ENCODE results near the gene BMPER. TPM values are rescaled to one million over a fixed set of nuclear protein-coding genes. Genes with fewer than 3 reads are reported as not detected.
A peak's percentile ranks its signal among the peaks of the same experiment; 100 is the strongest.

The BMPER gene
- total RNA-seq, 4 donors from 2014 or later = 1.0 to 22.5 (median 12.0) TPM

DNA sequence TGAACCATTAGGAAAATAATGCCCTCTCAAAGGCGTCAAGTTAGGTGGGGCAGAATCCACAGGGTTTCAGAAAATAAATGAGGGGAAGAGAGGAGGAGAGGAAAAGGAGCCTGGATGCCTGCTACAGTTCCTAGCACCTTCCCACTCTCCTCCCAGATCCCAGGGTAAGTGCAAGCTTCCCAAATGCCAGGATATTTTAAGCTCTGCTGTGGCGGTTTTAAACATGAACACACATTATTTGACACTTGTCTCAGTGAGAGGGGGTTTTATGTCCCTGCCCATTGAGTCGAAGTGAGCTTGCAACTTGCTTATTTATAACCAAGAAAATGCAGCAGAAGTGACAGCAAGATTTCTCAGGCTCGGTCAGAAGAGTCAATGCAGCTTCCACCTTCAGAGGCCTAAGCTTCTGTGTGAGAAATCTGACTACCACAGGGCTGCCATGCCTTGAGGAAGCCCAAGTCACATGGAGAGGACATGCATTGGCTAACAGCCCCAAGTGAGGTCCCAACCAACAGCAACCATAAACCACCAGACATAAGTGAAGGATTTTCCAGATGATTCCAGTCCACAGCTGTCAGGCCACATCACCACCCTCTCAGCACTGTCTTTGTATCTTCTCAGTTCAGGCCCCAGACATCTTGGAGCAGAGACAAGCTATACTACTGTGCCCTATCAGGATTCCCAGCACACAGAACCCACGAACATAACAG is 17.9 kb upstream of the BMPER start:
- Histone ChIP-seq H3K27ac (no peak overlapping the region), H3K4me3 (no peak overlapping the region), H3K4me1 (no peaks in the 10 kb centered on the region), H3K9me3 (no peaks in the 10 kb centered on the region), H3K36me3 (no peaks in the 10 kb centered on the region), H3K27me3 (no peaks in the 10 kb centered on the region)
- no peak for TF ChIP-seq EP300 (IDR thresholded peaks at IDR 0.05)
- ATAC-seq = no peak
- WGBS, 2 donors (ENCODE audit: low coverage in 1 of 2) = 74 to 86% methylated on average over 4 to 5 of the region's 5 CpGs

DNA sequence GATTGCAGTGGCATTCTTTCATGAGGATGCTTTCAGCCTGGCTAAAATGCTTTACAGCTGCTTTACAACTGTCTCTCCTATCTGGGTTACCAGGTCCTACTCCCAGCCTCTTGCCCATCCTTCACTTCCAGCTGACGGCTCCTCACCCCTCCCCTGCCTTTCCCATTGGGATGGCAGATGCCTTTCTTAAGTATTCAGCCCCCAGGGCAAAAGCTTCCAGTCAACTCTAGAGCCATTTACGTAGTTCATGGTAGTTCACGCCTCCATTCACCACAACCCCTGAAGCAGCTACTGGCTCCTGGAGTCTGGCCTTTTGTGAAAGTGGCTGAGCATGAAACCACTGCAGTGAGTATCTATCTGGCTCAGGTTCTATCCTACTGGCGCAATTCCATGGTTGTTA is 17.2 kb upstream of the BMPER start:
- WGBS, 2 donors (ENCODE audit: low coverage in 1 of 2) = 88% methylated on average over 3 of the region's 4 CpGs; no CpG with 5 or more reads in 1 of the 2 donors
- H3K4me3 ChIP-seq = no peak overlapping the region
- H3K9me3 ChIP-seq = no peaks in the 10 kb centered on the region
- H3K4me1 ChIP-seq = no peaks in the 10 kb centered on the region
- H3K27me3 ChIP-seq = no peaks in the 10 kb centered on the region
- TF ChIP-seq EP300 (IDR thresholded peaks at IDR 0.05) = no peak
- no peak for TF ChIP-seq POLR2A (IDR thresholded peaks at IDR 0.05)
- TF ChIP-seq, protein P1, sequence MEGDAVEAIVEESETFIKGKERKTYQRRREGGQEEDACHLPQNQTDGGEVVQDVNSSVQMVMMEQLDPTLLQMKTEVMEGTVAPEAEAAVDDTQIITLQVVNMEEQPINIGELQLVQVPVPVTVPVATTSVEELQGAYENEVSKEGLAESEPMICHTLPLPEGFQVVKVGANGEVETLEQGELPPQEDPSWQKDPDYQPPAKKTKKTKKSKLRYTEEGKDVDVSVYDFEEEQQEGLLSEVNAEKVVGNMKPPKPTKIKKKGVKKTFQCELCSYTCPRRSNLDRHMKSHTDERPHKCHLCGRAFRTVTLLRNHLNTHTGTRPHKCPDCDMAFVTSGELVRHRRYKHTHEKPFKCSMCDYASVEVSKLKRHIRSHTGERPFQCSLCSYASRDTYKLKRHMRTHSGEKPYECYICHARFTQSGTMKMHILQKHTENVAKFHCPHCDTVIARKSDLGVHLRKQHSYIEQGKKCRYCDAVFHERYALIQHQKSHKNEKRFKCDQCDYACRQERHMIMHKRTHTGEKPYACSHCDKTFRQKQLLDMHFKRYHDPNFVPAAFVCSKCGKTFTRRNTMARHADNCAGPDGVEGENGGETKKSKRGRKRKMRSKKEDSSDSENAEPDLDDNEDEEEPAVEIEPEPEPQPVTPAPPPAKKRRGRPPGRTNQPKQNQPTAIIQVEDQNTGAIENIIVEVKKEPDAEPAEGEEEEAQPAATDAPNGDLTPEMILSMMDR (IDR thresholded peaks at IDR 0.05) = no peak
- TF ChIP-seq POLR2AphosphoS5 (IDR thresholded peaks at IDR 0.05) = no peak
- H3K27ac ChIP-seq = no peak overlapping the region
- H3K36me3 ChIP-seq = no peaks in the 10 kb centered on the region
- ATAC-seq = no peak

DNA sequence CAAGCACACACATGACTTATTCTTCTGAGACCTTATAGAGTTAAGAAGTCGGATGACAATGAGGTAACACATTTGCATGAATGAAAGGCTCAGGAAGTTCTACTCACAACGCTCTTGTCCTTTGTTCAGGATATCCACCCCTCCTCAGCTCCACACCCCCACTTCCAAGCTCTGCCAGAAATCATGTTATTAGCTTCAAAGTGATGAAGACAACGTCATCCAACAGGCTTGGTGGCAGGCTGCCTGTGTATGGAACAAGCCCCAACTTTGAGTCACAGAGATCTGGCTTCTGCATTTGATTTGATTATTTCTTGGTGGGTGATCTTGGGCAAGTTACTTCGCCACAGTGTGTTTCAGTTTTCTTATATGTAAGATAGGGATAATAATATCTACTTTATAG is 12.4 kb upstream of the BMPER start:
- no peak for TF ChIP-seq EP300 (IDR thresholded peaks at IDR 0.05)
- TF ChIP-seq POLR2AphosphoS5 (IDR thresholded peaks at IDR 0.05) = no peak
- TF ChIP-seq POLR2A (IDR thresholded peaks at IDR 0.05) = no peak
- TF ChIP-seq, protein P1 (IDR thresholded peaks at IDR 0.05) = no peak
- Histone ChIP-seq H3K36me3 (no peaks in the 10 kb centered on the region), H3K4me3 (no peak overlapping the region), H3K4me1 (peaks cover 0 to 10% (median 0%) of the 10 kb centered on the region in 3 donors), H3K27ac (no peak overlapping the region), H3K9me3 (no peaks in the 10 kb centered on the region), H3K27me3 (no peaks in the 10 kb centered on the region)
- no peak for ATAC-seq
- 51 to 74% methylated on average over 4 of the region's 4 CpGs for WGBS, 2 donors (ENCODE audit: low coverage in 1 of 2)

DNA sequence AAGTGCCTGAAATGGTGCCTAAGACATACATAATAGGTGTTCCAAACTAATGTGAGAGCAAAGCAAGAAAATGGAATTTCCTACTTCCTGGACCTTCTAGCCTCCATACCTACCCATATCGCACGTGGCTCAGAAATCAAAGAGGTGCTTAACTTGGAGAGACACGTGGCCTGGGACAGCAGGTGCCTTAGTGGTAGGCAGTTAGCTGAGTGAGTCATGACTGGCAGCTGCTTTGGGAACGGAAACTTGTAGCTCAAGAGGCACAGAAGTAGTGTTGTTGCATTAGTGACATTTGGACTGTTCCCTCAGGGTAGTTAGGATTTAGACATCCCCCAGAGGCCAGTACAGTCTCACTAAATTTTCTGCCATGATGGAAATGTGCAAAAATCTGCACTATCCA is 12.0 kb upstream of the BMPER start:
- Histone ChIP-seq H3K27ac (no peak overlapping the region), H3K4me3 (no peak overlapping the region), H3K27me3 (no peaks in the 10 kb centered on the region), H3K36me3 (no peaks in the 10 kb centered on the region), H3K9me3 (no peaks in the 10 kb centered on the region), H3K4me1 (peaks cover 0 to 10% (median 0%) of the 10 kb centered on the region in 3 donors)
- no peak for ATAC-seq
- no peak for TF ChIP-seq EP300 (IDR thresholded peaks at IDR 0.05)
- 79 to 87% methylated on average over 3 to 4 of the region's 4 CpGs for WGBS, 2 donors (ENCODE audit: low coverage in 1 of 2)

DNA sequence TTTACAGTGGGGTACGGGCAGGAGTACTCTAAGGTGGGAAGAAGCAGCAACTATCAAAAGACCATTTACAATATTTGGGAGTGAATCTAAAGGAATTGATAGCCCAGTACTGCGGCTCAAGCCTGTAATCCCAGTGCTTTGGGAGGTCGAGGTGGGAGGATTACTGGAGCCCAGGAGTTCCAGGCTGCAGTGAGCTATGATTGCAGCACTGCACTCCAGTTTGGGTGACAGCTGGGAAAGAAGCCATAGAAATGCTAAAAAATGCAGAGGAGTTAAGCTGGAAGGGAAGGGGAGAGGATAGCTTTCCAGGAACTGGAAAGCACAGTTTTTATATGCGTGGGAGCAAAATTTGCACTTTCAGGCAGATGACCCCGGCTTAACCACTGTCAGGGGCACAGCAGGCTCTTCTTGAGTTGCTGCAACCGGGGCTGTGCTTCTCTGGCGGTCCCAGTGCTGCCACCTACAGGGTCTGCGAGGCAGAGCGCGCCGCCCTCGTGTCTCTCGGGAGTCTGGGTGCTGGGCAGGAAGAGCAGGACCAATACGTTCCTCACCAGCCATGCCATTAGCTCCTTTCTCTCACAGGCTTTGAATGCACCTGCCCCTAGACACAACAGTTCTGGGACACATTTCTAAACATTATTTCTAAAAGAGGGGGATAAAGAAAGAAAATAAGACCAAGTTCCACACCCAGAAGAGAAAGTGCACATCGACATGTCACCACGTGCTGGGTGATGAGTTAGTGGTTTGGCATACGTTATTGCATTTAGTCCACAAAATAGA is 10.1 kb upstream of the BMPER start:
- WGBS, 2 donors (ENCODE audit: low coverage in 1 of 2) = 15 to 53% methylated on average over 7 to 13 of the region's 17 CpGs
- H3K9me3 ChIP-seq = no peaks in the 10 kb centered on the region
- H3K27ac ChIP-seq = no peak overlapping the region
- H3K27me3 ChIP-seq = no peaks in the 10 kb centered on the region
- no peaks in the 10 kb centered on the region for H3K36me3 ChIP-seq
- ATAC-seq = peak; percentile 90
- TF ChIP-seq, protein P1 (IDR thresholded peaks at IDR 0.05) = peak; percentile 61 to 95 (median 79)
- no peak for TF ChIP-seq POLR2AphosphoS5 (IDR thresholded peaks at IDR 0.05)
- H3K4me3 ChIP-seq = no peak overlapping the region
- peaks cover 0 to 10% (median 0%) of the 10 kb centered on the region in 3 donors for H3K4me1 ChIP-seq

DNA sequence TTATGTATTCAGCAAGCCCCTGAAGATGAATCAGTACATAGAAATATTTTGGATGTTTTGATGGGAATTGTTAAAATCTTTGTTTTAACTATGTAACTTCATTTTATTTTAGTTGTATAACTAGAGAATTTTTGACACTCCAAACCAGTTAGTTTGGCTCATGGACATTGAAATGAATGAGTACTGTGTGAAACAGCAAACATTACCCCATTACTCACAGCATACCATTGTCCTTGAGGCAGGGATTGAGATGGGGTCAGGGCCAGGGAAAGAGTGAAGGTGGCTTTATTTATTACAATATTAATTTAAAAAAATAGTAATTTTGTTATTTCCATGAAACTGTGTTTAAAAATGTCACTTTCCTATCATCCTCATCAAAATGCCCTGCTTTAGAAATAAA is 4.8 kb upstream of the BMPER start:
- Histone ChIP-seq H3K4me3 (no peak overlapping the region), H3K27ac (no peak overlapping the region), H3K4me1 (peaks cover 0 to 21% (median 1%) of the 10 kb centered on the region in 3 donors), H3K36me3 (no peaks in the 10 kb centered on the region), H3K9me3 (no peaks in the 10 kb centered on the region), H3K27me3 (peaks cover 2% of the 10 kb centered on the region)
- no peak for TF ChIP-seq EP300 (IDR thresholded peaks at IDR 0.05)
- no peak for TF ChIP-seq POLR2AphosphoS5 (IDR thresholded peaks at IDR 0.05)
- no peak for TF ChIP-seq POLR2A (IDR thresholded peaks at IDR 0.05)
- TF ChIP-seq, protein P1 (IDR thresholded peaks at IDR 0.05) = no peak
- ATAC-seq = no peak
